ENCODE data around the gene ZNF106. TPM values are rescaled to one million over a fixed set of nuclear protein-coding genes. Genes with fewer than 3 reads are reported as not detected.

ZNF106 gene
- total and polyA plus RNA-seq, 2 experiments from 2014 or later, result 35.7 to 43.8 TPM

DNA sequence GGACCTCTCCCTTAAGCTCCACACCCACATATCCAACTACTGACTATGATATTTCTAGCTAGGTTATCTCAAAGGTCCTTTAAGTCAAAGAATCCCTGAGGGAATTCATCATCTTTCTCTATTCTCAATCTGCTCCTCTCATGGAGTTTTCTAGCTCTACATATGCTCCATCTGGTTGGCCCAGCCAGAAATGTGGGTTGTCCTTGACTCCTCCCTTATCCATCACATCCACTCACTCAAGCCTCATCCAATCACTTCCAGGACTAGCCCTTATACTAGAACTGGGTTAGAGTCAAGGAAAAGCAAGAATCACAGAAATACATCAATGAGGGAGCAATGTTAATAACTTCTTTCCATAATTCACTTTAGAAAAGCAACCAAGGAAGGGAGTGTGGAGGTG lies 45.4 kb downstream of the ZNF106 start:
- Histone ChIP-seq H3K27me3 (replicated peaks; ENCODE audit: insufficient read depth) (no peaks in the 10 kb centered on the region), H3K4me3 (no peak overlapping the region), H3K79me2 (ENCODE audit: insufficient read depth) (peaks cover 22% of the 10 kb centered on the region), H3K4me2 (ENCODE audit: unreplicated experiment) (no peak overlapping the region), H3K9me3 (ENCODE audit: low read depth) (no peaks in the 10 kb centered on the region), H3K4me1 (ENCODE audit: insufficient read depth) (peaks cover 9% of the 10 kb centered on the region), H2AFZ (no peak overlapping the region), H3K36me3 (ENCODE audit: low read depth) (peaks cover 35% of the 10 kb centered on the region), H3K27ac (no peak overlapping the region), H3K9me2 (ENCODE audit: insufficient read depth) (no peaks in the 10 kb centered on the region), H4K20me1 (ENCODE audit: insufficient read depth) (no peaks in the 10 kb centered on the region), H3K9ac (no peak overlapping the region), H3F3A (ENCODE audit: insufficient read depth) (peaks cover 12% of the 10 kb centered on the region; the same call in 1 of the 2 replicates)
- TF ChIP-seq EZH2phosphoT487 (IDR thresholded peaks at IDR 0.05; ENCODE audit: insufficient read depth, low read depth), result no peak
- no peak for TF ChIP-seq EZH2 (IDR thresholded peaks at IDR 0.05; ENCODE audit: insufficient read depth, poor library complexity, severe bottlenecking)
- no peak for DNase-seq
- in situ Hi-C loops (cut with MboI), result no loop called here

DNA sequence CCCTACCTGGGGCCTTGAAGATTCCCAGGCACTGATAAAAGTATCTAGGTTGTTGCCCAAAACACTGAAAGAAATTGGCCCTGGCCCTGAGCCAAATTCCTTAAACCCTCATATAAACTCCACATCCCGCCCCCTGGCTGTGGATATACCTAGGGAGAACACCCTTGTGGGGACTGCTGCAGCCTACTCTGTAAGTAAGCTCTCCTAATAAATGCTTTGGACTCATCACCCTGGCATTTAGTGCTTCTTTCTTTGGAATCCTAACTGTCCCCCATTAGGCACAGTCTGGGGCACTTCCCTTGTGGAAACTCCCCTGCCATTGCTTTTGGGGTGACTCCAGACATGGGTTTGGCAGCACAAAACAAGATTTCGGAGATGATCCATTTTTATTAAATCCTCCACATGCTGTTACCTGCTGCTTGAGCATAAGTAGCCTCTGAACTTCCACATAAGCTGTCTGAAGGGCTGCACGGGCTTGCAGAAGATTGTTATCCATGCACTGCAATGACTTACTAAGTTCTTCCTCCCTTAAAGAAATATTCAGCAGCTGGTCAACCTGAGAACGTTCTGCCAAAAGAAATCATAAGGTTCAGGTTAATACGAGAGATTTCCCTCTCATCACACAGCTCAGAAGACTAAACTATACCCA lies 46.4 kb downstream of the ZNF106 start:
- Histone ChIP-seq H3K9ac (no peak overlapping the region), H3K9me3 (ENCODE audit: low read depth) (no peaks in the 10 kb centered on the region), H4K20me1 (ENCODE audit: insufficient read depth) (no peaks in the 10 kb centered on the region), H3K9me2 (ENCODE audit: insufficient read depth) (no peaks in the 10 kb centered on the region), H3K4me3 (no peak overlapping the region), H2AFZ (no peak overlapping the region), H3K4me2 (ENCODE audit: unreplicated experiment) (no peak overlapping the region), H3K27me3 (replicated peaks; ENCODE audit: insufficient read depth) (no peaks in the 10 kb centered on the region), H3K36me3 (ENCODE audit: low read depth) (peaks cover 27% of the 10 kb centered on the region; the same call in 1 of the 2 replicates), H3K79me2 (ENCODE audit: insufficient read depth) (peaks cover 12% of the 10 kb centered on the region), H3K27ac (no peak overlapping the region), H3K4me1 (ENCODE audit: insufficient read depth) (peaks cover 9% of the 10 kb centered on the region), H3F3A (ENCODE audit: insufficient read depth) (peaks cover 12% of the 10 kb centered on the region; the same call in 1 of the 2 replicates)
- 90 to 93% methylated on average over 5 of the region's 5 CpGs for WGBS, 2 experiments (ENCODE audit: low coverage in 1 of 2, low lambda C conversion rate in 2 of 2, missing lambda C conversion rate in 2 of 2)
- DNase-seq, result peak; percentile 39
- TF ChIP-seq EZH2phosphoT487 (IDR thresholded peaks at IDR 0.05; ENCODE audit: insufficient read depth, low read depth), result no peak
- TF ChIP-seq EZH2 (IDR thresholded peaks at IDR 0.05; ENCODE audit: insufficient read depth, poor library complexity, severe bottlenecking), result no peak
- in situ Hi-C loops (cut with MboI), result no loop called here

DNA sequence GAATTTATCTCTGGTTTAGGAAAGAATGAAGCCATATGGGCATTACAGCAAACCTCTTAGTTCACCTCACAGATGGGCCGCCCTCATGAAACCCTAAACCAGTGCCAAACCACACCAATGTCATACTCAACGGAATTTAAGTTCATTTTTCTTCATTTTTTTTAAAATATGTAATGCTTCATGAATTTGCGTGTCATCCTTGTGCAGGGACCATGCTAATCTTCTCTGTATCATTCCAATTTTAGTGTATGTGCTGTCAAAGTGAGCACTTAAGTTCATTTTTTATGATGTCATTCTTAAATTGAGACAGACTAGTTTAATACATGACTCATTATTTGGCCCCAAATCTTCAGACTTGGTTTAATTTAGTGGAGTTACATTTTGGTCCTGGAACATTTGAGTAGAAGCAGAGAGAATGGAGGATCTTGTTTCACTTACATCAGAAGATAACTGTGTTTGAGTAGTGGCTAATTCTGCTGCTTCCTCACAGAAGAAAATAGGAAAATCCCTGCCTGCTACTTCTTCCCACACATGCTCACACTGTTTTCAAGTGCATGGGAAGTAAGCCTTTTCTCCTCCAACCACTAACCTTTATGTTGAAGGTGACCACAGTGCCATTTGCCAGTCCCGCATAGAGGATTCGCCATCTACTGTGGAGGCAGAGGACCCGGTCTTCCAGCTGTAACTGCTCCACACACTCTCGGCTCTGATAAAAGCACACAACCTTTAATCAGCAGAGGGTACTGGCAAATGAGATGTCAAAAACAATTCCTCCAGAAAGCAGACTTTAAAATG lies 63.3 kb downstream of the ZNF106 start:
- no peaks in the 10 kb centered on the region for H3K9me3 ChIP-seq (ENCODE audit: low read depth)
- peak; percentile 66; the same call in 1 of the 2 replicates for TF ChIP-seq EZH2phosphoT487 (IDR thresholded peaks at IDR 0.05; ENCODE audit: insufficient read depth, low read depth)
- TF ChIP-seq EZH2 (IDR thresholded peaks at IDR 0.05; ENCODE audit: insufficient read depth, poor library complexity, severe bottlenecking), result no peak
- peak overlapping the region; percentile 43 for H3K9ac ChIP-seq
- in situ Hi-C loops (cut with MboI), result no loop called here
- H3K27ac ChIP-seq, result peak overlapping the region; percentile 84
- H3K27me3 ChIP-seq (replicated peaks; ENCODE audit: insufficient read depth), result no peaks in the 10 kb centered on the region
- DNase-seq, result peak; percentile 93
- peak overlapping the region; percentile 41 for H3K4me2 ChIP-seq (ENCODE audit: unreplicated experiment)
- no peak overlapping the region for H3K4me3 ChIP-seq
- no peaks in the 10 kb centered on the region for H3K79me2 ChIP-seq (ENCODE audit: insufficient read depth)
- no peaks in the 10 kb centered on the region for H3K9me2 ChIP-seq (ENCODE audit: insufficient read depth)
- H3K4me1 ChIP-seq (ENCODE audit: insufficient read depth), result peaks cover 18% of the 10 kb centered on the region
- WGBS, 2 experiments (ENCODE audit: low coverage in 1 of 2, low lambda C conversion rate in 2 of 2, missing lambda C conversion rate in 2 of 2), result 34 to 39% methylated on average over 7 of the region's 7 CpGs
- H3F3A ChIP-seq (ENCODE audit: insufficient read depth), result peaks cover 40% of the 10 kb centered on the region
- H3K36me3 ChIP-seq (ENCODE audit: low read depth), result peaks cover 43% of the 10 kb centered on the region
- no peaks in the 10 kb centered on the region for H4K20me1 ChIP-seq (ENCODE audit: insufficient read depth)
- H2AFZ ChIP-seq, result 0 out of 2 replicates have a peak overlapping the region, but pooled peaks have one; percentile 10

DNA sequence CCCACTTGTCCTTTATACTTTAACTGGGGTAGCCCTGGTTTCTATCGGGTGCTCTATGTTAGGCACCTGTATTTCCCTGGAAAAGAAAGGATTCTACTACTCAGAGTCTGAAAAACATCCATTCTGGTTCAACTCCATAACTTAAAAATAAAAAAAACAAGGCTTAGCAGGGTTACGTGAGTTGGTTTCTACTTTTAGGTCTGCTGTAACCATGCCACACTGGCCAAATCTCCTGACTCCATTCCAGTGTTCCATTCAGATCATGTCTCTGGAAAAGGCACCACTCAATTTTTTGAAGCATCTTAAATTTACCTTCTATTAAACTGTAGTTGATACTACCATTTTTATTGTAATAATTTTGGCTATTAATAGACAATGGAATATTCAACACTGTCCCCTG lies 69.6 kb downstream of the ZNF106 start:
- no peaks in the 10 kb centered on the region for H3K4me1 ChIP-seq (ENCODE audit: insufficient read depth)
- H3K9ac ChIP-seq, result no peak overlapping the region
- no peak overlapping the region for H3K27ac ChIP-seq
- H3K79me2 ChIP-seq (ENCODE audit: insufficient read depth), result no peaks in the 10 kb centered on the region
- peaks cover 61% of the 10 kb centered on the region for H3K36me3 ChIP-seq (ENCODE audit: low read depth)
- no peaks in the 10 kb centered on the region for H3K9me3 ChIP-seq (ENCODE audit: low read depth)
- TF ChIP-seq EZH2 (IDR thresholded peaks at IDR 0.05; ENCODE audit: insufficient read depth, poor library complexity, severe bottlenecking) (no peak), EZH2phosphoT487 (IDR thresholded peaks at IDR 0.05; ENCODE audit: insufficient read depth, low read depth) (no peak)
- no peaks in the 10 kb centered on the region for H3K9me2 ChIP-seq (ENCODE audit: insufficient read depth)
- no peak overlapping the region for H3K4me2 ChIP-seq (ENCODE audit: unreplicated experiment)
- H3F3A ChIP-seq (ENCODE audit: insufficient read depth), result peaks cover under 1% of the 10 kb centered on the region; the same call in 1 of the 2 replicates
- no peak overlapping the region for H2AFZ ChIP-seq
- in situ Hi-C loops (cut with MboI), result no loop called here
- 90 to 93% methylated on average over 2 of the region's 2 CpGs for WGBS, 2 experiments (ENCODE audit: low coverage in 1 of 2, low lambda C conversion rate in 2 of 2, missing lambda C conversion rate in 2 of 2)
- DNase-seq, result no peak
- H4K20me1 ChIP-seq (ENCODE audit: insufficient read depth), result no peaks in the 10 kb centered on the region
- H3K27me3 ChIP-seq (replicated peaks; ENCODE audit: insufficient read depth), result no peaks in the 10 kb centered on the region
- no peak overlapping the region for H3K4me3 ChIP-seq

Data from GM23248 (cell line).